NT2/D1 (cell line): ENCODE measurements around the gene YPEL2.

Source experiments
- DNase-seq: peaks from one replicate; pipeline ENCODE4 v3.0.0-alpha.2; 2011; ENCODE audit warnings: low read depth, low spot score
- H3K27me3 ChIP-seq: 2 replicates; pipeline ENCODE4 v1.6.0; 2011; ENCODE audit warnings: mild to moderate bottlenecking; ENCODE audit not compliant: insufficient read length, insufficient read depth
- H3K36me3 ChIP-seq: 2 replicates; pipeline ENCODE4 v1.6.1; 2011; ENCODE audit warnings: mild to moderate bottlenecking, low read length, mixed read lengths; ENCODE audit not compliant: insufficient read depth, insufficient read length
- H3K4me1 ChIP-seq: 2 replicates; pipeline ENCODE4 v1.5.1; 2011; ENCODE audit not compliant: insufficient read depth, insufficient read length
- H3K4me3 ChIP-seq: 2 replicates; pipeline ENCODE4 v1.5.1; 2011; ENCODE audit warnings: low read depth; ENCODE audit not compliant: insufficient read length
- H3K9ac ChIP-seq: 2 replicates; pipeline ENCODE4 v1.6.0; 2011; ENCODE audit warnings: low read depth; ENCODE audit not compliant: insufficient read length
- H3K9me3 ChIP-seq: 2 replicates; pipeline ENCODE4 v1.5.1; 2011; ENCODE audit warnings: mild to moderate bottlenecking, low read length; ENCODE audit not compliant: insufficient read depth
- SUZ12 ChIP-seq: IDR thresholded peaks from 2 replicates; pipeline ENCODE4 v1.6.1; 2011; ENCODE audit not compliant: insufficient read length, insufficient read depth; ENCODE audit errors: extremely low read depth
- YY1 ChIP-seq: IDR thresholded peaks from 2 replicates; pipeline ENCODE4 v1.6.1; 2011; ENCODE audit not compliant: insufficient read length, insufficient read depth
- ZNF274 ChIP-seq: IDR thresholded peaks from 2 replicates; pipeline ENCODE4 v1.6.1; 2011; ENCODE audit warnings: mild to moderate bottlenecking, low read depth, low read length

The YPEL2 gene

DNA sequence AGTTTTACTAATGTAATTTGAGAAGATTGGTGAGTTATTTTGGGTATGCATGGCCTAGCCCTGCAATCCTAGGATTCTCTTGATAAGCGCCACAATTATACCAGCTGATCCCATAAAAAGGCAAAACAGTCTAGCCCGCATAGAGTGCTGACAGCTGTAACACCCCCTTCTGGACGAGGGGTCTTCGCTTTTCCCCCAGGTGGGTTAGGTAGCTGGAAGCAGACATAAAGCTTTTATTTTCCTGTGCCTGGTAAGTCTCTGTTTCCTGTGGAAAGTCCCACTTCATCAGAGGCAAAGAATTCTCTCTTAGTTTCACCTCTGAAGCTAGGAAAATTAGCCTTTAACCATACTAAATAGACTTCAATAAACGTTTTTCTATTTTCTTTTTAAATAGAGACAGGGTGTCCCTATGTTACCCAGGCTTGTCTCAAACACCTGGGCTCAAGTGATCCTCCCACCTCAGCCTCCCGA is 108.3 kb downstream of the YPEL2 start:
- no peaks in the 10 kb centered on the region for H3K27me3 ChIP-seq
- H3K9me3 ChIP-seq: no peaks in the 10 kb centered on the region
- no peak for TF ChIP-seq YY1
- no peak for TF ChIP-seq SUZ12
- no peak for TF ChIP-seq ZNF274
- no peak overlapping the region for H3K9ac ChIP-seq
- DNase-seq: no peak
- H3K36me3 ChIP-seq: no peaks in the 10 kb centered on the region
- peaks cover 2% of the 10 kb centered on the region for H3K4me1 ChIP-seq
- H3K4me3 ChIP-seq: no peak overlapping the region

DNA sequence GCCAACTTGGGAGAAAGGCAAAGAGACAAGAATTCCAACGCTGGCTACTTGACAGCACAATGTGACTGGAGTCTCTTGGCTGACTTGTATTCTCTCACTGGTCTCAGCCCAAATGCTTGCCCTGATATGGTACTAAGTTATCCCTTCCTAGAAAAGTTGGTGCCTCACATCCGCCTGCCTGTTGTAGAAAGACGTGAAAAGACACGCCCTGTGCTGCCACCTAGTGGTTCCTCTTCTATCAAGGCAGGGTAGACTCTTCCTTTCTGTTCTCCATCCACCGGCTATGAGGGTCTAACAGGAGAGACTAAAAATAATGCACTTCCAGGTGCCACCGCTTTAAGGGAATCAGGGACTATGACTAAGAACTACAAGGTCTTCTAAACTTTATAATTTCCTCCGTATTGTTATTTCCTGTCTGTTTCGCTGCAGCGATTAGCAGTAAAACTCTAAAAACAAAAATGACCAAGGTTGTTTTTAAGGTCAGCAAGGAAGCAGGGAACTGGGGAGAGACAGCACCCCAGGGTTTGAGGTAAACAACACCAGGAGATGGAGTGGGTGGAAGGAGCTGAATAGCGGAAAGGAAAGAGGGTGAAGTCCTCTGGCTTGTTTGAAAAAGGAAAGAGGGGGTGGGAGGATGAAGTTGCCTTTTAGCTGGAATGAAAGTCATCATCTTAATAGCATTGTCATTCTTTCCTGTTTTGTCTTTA is 109.5 kb downstream of the YPEL2 start:
- no peaks in the 10 kb centered on the region for H3K9me3 ChIP-seq
- no peaks in the 10 kb centered on the region for H3K27me3 ChIP-seq
- peaks cover 2% of the 10 kb centered on the region for H3K4me1 ChIP-seq
- H3K36me3 ChIP-seq: no peaks in the 10 kb centered on the region
- no peak for TF ChIP-seq SUZ12
- TF ChIP-seq YY1: no peak
- TF ChIP-seq ZNF274: no peak
- DNase-seq: peak; percentile 79
- H3K9ac ChIP-seq: no peak overlapping the region
- no peak overlapping the region for H3K4me3 ChIP-seq

DNA sequence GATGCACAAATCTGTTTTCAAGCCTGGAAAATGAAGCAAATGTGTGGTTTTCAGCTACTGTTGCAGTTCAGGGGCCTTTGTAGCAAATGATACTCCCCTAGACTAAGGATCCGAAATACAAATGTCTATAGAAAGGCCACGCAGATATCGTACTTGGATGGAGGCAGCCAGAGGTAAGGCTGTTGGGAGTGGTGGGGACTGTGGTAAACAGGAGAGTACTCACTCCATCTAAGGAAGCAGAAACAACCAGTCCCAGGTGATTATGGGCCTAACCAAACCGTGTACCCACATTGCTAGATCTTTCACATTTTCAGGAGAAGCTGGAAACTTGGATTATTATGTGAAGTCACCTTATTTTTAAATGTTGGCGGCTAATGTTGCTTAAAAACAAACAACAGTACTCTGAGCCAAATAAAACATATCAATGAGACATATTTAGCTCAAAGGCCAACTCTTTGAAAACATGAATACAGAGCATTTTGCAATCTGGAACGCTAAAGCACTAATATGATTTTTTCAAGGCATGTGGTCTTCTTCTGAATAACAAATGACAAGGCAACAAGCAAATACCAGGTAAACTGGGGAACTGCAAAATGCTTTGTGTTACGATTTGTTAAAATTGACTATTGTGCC is 110.1 kb downstream of the YPEL2 start:
- H3K9me3 ChIP-seq: no peaks in the 10 kb centered on the region
- no peaks in the 10 kb centered on the region for H3K36me3 ChIP-seq
- peaks cover 2% of the 10 kb centered on the region for H3K4me1 ChIP-seq
- no peak overlapping the region for H3K4me3 ChIP-seq
- TF ChIP-seq SUZ12 (no peak), ZNF274 (no peak), YY1 (no peak)
- no peak for DNase-seq
- H3K27me3 ChIP-seq: no peaks in the 10 kb centered on the region
- no peak overlapping the region for H3K9ac ChIP-seq

- no peaks in the 10 kb centered on the region for H3K4me1 ChIP-seq
- no peak for DNase-seq
Observed at GRCh38 chr17:59443106-59443505, 111.7 kb downstream of the YPEL2 start.

More at GRCh38 chr17:59443106-59443505, 111.7 kb downstream of the YPEL2 start:
- H3K9me3 ChIP-seq: no peaks in the 10 kb centered on the region
- no peaks in the 10 kb centered on the region for H3K27me3 ChIP-seq
- H3K4me3 ChIP-seq: no peak overlapping the region
- H3K9ac ChIP-seq: no peak overlapping the region
- no peak for TF ChIP-seq SUZ12
- no peaks in the 10 kb centered on the region for H3K36me3 ChIP-seq
